Astrocyte of the spinal cord (primary cell): ENCODE data around the gene CNDP1.

ENCODE experiments used
- DNase-seq: peaks from one replicate; pipeline ENCODE4 v3.0.0; 2011; ENCODE audit warnings: low read depth, low spot score
- H3K4me3 ChIP-seq: 2 replicates; pipeline ENCODE4 v1.5.1; 2011; ENCODE audit warnings: low read depth, mild to moderate bottlenecking, low read length, moderate library complexity
- CTCF ChIP-seq: IDR thresholded peaks from 2 replicates; pipeline ENCODE4 v1.5.1; 2012; ENCODE audit warnings: low read depth, mild to moderate bottlenecking, low read length, inconsistent platforms
- in situ Hi-C: cut with HindIII; loops from 2 replicates; pipeline ENCODE4 v1.10.0; 2017; ENCODE audit warnings: low sequenced_read_pairs

CNDP1 gene

GRCh38 chr18:74604361-74604760 lies 70.1 kb downstream of the CNDP1 start:
- H3K4me3 ChIP-seq: no peak overlapping the region
- DNase-seq: no peak
- in situ Hi-C loops: no loop called here
- no peak for TF ChIP-seq CTCF

GRCh38 chr18:74604774-74605173 lies 70.5 kb downstream of the CNDP1 start:
- no peak overlapping the region for H3K4me3 ChIP-seq
- DNase-seq: no peak
- no peak for TF ChIP-seq CTCF
- in situ Hi-C loops: no loop called here

- in situ Hi-C loops: no loop called here
- H3K4me3 ChIP-seq: no peak overlapping the region
- no peak for TF ChIP-seq CTCF
- DNase-seq: no peak
Measured at GRCh38 chr18:74608681-74609080, 74.4 kb downstream of the CNDP1 start.

GRCh38 chr18:74609535-74609934 lies 75.2 kb downstream of the CNDP1 start:
- H3K4me3 ChIP-seq: no peak overlapping the region
- in situ Hi-C loops: no loop called here
- TF ChIP-seq CTCF: no peak
- DNase-seq: peak; percentile 53

GRCh38 chr18:74610051-74610615 lies 75.8 kb downstream of the CNDP1 start:
- no peak for TF ChIP-seq CTCF
- DNase-seq: no peak
- H3K4me3 ChIP-seq: no peak overlapping the region
- in situ Hi-C loops: no loop called here

GRCh38 chr18:74610860-74611259 lies 76.6 kb downstream of the CNDP1 start:
- H3K4me3 ChIP-seq: no peak overlapping the region
- no peak for DNase-seq
- no peak for TF ChIP-seq CTCF
- in situ Hi-C loops: no loop called here

- in situ Hi-C loops: no loop called here
- no peak for DNase-seq
- no peak for TF ChIP-seq CTCF
- no peak overlapping the region for H3K4me3 ChIP-seq
Measured at GRCh38 chr18:74611765-74612164, 77.5 kb downstream of the CNDP1 start.
